ENCODE results near the gene TSHZ2. TPM values are rescaled to one million over a fixed set of nuclear protein-coding genes. Genes with fewer than 3 reads are reported as not detected.

The TSHZ2 gene
- total and polyA plus RNA-seq, 9 of the 15 experiments (the other 6 are each of a cell fraction or from before 2014, with no cell fraction given), result 0.03 to 0.20 (median 0.05) TPM; not detected in 4

GRCh38 chr20:53098621-53099020 lies 126.5 kb downstream of the TSHZ2 start:
- no peak overlapping the region for H3K9ac ChIP-seq (ENCODE audit: insufficient read depth in 1 of 2, low read depth in 2 of 2, low read length in 2 of 2)
- 0% methylated on average over 1 of the region's 1 CpG for WGBS (ENCODE audit: insufficient coverage, low coverage, missing lambda C conversion rate)
- FAIRE-seq (no peak), DNase-seq (ENCODE audit: extremely low read depth in 1 of 4, low spot score in 3 of 4) (no peak), ATAC-seq (no peak)
- no peaks in the 10 kb centered on the region; a peak in 2 of 5 replicates for H3K27me3 ChIP-seq (ENCODE audit: control insufficient read depth in 2 of 2, insufficient read depth in 2 of 2, low read length in 2 of 2)
- in situ Hi-C loops (cut with MboI) (no loop called here), intact Hi-C loops (cut with micrococcal nuclease) (no loop called here)
- H3K4me2 ChIP-seq (ENCODE audit: insufficient read depth, low read length), result no peak overlapping the region
- H4K20me1 ChIP-seq (replicated peaks; ENCODE audit: control insufficient read depth, insufficient read depth, low read length), result no peaks in the 10 kb centered on the region
- no peaks in the 10 kb centered on the region for H3K9me3 ChIP-seq (replicated peaks; ENCODE audit: control insufficient read depth, insufficient read depth, low read depth, low read length)
- no peaks in the 10 kb centered on the region for H3K79me2 ChIP-seq (ENCODE audit: control insufficient read depth, insufficient read depth, low read length)
- no peak overlapping the region for H3K27ac ChIP-seq (ENCODE audit: extremely low read depth, low read depth, low read length)
- no peak overlapping the region for H2AFZ ChIP-seq (ENCODE audit: low read depth, low read length)
- no TSS peak for BruUV-seq (replicated peaks)
- H3K4me3 ChIP-seq, result no peak overlapping the region
- no peak for TF ChIP-seq SMAD2 (IDR thresholded peaks at IDR 0.05; ENCODE audit: low read depth, low read length)
- TF ChIP-seq NEUROD1 (IDR thresholded peaks at IDR 0.05; ENCODE audit: borderline replicate concordance, low read depth, low read length, partially characterized antibody), result no peak
- no peak for TF ChIP-seq MAFK (IDR thresholded peaks at IDR 0.05; ENCODE audit: low read length)
- TF ChIP-seq ZNF263 (CRISPR knock-in tag; IDR thresholded peaks at IDR 0.05; ENCODE audit: borderline replicate concordance), result no peak
- no peak for TF ChIP-seq GABPB2 (CRISPR knock-in tag; conservative IDR thresholded peaks at IDR 0.05)
- TF ChIP-seq HCFC1 (IDR thresholded peaks at IDR 0.05; ENCODE audit: low read depth, low read length), result no peak
- TF ChIP-seq STAT5B (CRISPR knock-in tag; IDR thresholded peaks at IDR 0.05), result no peak
- no peak for TF ChIP-seq ARID1B (IDR thresholded peaks at IDR 0.05)
- TF ChIP-seq STAT5A (IDR thresholded peaks at IDR 0.05; ENCODE audit: borderline replicate concordance, low read length), result no peak
- no peak for TF ChIP-seq KLF16 (IDR thresholded peaks at IDR 0.05)
- no peak for TF ChIP-seq ZNF740 (CRISPR knock-in tag; IDR thresholded peaks at IDR 0.05)
- TF ChIP-seq ZNF740 (tag; IDR thresholded peaks at IDR 0.05), result no peak
- TF ChIP-seq CBX1 (IDR thresholded peaks at IDR 0.05; ENCODE audit: low read depth), result no peak
- TF ChIP-seq PHF20 (IDR thresholded peaks at IDR 0.05; ENCODE audit: partially characterized antibody), result no peak
- TF ChIP-seq LCOR (CRISPR knock-in tag; IDR thresholded peaks at IDR 0.05), result no peak
- no peak for TF ChIP-seq ZBTB1 (CRISPR knock-in tag; IDR thresholded peaks at IDR 0.05; ENCODE audit: borderline replicate concordance, low read depth)
- TF ChIP-seq NR2C2 (CRISPR knock-in tag; IDR thresholded peaks at IDR 0.05), result no peak
- TF ChIP-seq NR2C2 (tag; IDR thresholded peaks at IDR 0.05), result no peak
- no peak for TF ChIP-seq CSDE1 (IDR thresholded peaks at IDR 0.05)
- H3K36me3 ChIP-seq (ENCODE audit: control insufficient read depth, insufficient read depth, low read length), result no peaks in the 10 kb centered on the region
- ChIA-PET POLR2A (interaction anchor here (1.0 kb wide), 1 partner anchor 11 kb away, joined by 3 read pairs; no protein-coding TSS in a partner anchor), CTCF (ENCODE audit: low intra/inter-chr PET ratio) (no interaction called here)
- no peaks in the 10 kb centered on the region for H3K9me1 ChIP-seq (ENCODE audit: control insufficient read depth, insufficient read depth, low read length)
- H3K4me1 ChIP-seq (replicated peaks in 1 of 2; ENCODE audit: control insufficient read depth in 2 of 2, insufficient read depth in 2 of 2, low read length in 2 of 2), result no peaks in the 10 kb centered on the region
